Measurements from ENCODE around the gene MTA1.

Gene MTA1

DNA sequence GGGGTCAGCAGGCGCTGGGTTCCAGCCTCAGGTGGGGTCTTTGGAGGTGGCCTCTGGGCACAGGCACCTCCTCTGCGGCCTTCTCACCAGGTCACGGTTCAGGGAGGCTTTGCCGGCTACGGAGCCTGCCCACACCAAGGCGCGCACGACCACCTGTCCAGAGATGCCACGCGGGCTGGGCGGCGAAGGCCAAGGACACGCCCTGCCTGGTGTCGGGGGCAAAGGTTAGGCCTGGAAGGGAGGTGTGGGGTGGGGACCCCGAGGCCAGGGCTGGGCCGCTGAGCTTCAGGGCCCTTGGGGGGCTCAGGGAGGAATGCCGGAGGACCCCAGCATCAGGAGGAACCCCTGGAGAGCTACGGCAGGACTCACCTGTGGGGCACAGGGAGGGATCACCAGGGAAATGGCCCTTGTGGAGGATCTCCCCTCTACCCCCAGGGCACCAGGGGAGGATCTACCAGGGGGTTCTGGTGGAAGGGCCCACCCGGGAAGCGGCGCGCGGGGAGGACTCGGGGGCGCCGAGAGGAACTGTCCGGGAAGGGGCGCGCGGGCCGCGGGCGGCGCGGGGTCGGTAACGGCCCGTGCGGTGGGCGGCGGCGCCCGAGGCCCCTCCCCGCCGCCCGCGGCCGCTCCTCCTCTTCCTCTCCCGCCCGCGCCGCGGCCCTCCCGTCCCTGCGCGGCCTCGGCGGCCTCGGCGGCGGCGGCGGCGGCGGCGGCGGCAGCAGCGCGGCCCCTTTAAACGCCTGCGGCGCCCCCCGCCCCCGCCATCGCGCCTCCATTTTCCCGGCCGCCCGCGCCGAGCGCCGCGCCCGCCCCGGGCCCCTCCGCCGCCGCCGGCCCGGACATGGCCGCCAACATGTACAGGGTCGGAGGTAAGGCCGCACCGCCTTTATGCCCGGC lies at the start of gene MTA1:
TSS of gene MTA1 (plus strand) at position 633 of the 897 bp plus-strand sequence. CDS start at position 842, 209 bp downstream.
- peak; percentile 49 for DNase-seq

DNA sequence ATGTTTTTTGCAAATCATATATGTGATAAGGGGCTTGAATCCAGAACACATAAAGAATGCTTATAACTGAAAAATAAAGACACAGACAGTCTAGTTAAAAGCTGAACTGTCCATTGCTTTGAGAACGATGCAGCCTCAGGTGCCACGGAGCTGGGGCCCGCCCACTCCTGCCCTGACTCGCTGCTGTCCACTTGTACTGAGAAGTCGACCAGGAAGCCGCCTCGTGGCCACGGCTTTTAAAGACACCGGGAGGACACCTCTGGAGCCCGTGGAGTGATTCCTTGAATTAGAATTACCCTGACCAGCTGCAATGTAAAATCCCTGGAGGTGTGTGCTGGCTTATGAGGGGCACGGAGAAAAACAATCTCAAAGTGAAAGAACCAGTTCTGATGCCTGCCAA lies 45.2 kb upstream of the MTA1 start:
- no peak for DNase-seq

DNA sequence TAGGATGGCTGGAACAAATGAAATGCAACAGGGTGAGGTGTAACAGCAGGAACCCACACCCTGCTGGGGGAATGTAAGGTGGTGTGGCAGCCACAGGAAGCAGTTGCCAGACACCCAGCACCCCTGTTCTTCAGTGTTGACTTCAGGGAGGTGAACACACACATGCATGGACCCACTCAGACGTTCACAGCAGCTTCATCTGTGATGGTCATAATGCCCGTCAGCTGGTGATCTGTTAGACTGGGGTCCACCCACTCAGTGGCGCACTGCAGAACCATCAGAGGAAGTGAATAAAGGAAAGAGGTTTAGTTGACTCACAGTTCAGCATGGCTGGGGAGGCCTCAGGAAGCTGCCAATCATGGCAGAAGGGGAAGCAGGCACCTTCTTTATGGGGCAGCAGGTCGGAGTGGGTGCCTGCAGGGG lies 44.0 kb upstream of the MTA1 start:
- DNase-seq: no peak

DNA sequence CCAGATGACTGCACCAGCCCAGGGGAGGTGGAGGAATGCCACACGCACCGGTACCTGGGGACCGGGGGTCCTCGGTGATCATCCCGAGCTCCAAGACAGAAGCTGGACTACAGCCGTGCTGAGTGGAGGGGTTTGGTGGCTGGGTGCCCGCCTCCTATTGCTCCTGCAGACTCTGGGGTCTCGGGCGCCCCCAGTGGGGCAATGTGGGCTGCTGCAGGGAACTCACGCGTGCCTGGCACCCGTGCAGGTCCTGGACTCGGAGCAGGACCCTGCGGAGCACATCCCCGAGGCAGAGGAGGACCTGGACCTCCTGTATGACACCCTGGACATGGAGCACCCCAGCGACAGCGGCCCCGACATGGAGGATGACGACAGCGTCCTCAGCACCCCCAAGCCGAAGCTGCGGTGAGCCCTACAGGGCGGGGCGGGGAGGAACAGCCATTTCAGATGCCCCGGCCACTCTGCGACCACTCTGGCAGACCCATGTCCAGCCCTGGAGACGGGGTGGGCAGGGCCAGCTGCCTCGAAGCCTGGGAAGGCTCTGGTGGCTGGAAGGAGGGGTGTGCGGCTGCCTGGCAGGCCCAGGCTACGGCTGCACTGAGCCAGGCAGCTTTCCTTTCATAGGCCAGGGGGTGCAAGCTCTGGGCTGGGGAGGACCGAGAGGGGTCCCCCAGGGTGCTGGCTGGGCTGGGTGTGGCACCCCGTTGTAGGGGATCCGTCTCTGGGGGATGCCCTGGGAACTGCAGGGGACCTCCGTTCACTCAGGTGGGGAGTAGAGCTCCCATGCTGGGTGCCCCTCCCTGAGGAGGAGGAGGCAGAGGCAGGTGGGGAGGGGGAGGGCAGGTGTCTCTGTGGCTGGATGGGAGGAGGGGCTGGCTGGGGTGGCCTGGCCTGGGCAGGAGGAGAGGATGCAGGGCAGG lies 42.8 kb upstream of the MTA1 start:
- DNase-seq: no peak

DNA sequence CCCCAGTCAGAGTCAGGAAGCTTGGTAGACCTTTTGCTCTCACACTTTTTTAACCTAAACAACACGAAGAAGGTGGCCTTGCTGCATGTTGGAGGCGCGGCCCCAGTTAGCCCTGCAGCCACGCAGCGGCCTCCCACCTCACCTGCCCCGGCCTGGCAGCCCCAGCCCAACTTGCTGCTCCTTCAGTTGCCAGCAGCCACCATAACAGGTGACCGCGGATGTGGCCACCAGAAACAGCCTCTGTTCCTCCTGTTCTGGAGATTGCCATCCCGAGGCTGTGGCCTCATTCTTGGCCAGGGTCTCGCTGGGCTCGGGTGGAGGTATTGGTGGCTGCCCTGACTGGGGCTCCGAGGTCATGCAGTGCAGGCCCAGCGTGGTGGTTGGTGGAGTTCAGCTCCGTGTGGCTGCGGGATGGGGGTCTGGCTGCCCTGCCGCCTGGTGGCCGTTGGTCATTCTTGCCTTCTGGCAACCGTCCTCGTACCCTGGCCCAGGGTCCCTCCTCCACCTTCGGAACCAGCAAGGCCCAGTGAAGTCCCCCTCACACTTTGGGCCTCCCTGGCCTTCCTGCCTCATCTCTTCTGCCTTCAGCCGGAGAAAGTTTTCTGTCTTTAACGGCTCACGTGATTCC lies 42.0 kb upstream of the MTA1 start:
- no peak for DNase-seq

DNA sequence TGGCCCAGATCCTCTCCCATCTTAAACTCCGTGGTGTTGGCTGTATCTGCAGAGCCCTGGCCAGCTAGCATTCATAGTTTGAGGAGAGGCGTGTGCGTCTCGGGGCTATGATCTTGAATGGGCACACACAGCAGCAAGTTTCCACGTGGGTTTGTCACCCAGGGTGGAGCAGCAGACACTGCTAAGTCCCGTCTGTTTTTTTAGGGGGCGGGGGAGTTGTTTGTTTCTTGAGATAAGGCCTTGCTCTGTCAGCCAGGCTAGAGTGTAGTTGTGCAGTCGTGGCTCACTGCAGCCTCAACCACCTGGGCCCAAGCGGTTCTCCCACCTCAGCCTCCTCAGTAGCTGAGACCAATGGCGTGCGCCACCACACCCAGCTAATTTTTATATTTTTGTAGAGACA lies 41.4 kb upstream of the MTA1 start:
- no peak for DNase-seq

DNA sequence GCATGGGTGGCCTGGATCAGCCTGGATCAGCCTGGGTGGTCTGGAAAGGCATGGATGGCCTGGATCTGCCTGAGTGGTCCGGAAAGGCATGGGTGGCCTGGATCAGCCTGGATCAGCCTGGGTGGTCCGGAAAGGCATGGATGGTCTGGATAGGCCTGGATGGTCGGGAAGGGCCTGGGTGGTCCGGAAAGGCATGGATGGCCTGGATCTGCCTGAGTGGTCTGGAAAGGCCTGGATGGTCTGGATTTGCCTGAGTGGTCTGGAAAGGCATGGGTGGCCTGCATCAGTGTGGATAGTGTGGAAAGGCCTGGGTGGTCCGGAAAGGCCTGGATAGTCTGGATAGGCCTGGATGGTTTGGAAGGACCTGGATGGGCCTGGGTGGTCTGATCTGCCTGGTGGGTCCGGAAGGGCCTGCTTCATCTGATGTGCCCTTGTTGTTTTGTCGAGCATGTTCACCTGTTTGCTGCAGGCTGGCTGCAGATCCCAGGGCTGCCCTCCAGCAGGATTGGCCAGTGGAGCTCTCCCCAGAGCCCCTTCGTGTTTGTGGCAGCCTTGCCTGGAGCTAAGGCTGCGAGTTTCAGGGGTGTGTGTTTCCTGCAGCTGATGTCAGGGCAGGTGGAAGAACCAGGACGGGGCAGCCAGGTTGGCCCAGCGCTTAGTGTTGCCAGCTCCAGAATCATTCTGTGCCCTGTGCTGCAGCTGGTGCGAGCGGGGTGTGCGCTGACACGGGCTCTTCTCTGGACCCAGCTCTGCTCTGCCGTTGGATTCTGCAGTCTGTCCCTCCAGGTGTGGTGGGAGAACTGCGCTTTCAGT lies 40.5 kb upstream of the MTA1 start:
- DNase-seq: no peak

DNA sequence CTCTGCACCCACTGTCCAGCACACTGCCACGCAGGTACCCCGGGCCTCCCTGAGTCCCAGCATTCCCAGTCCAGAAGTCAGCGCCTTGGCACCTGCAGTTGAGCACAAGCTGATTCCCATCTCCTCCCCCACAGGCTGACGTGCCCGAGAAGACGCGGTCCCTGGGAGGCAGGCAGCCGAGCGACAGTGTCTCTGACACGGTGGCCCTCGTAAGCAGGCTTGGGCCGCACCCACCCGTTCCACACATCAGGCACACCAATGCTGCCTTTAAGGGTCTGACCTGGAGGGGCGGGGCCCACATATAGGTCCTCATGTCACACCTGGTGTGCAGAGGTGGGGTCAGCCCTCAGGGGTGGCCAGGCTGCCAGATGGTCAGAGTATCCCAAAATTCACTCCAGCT lies 39.7 kb upstream of the MTA1 start:
- DNase-seq: no peak

DNA sequence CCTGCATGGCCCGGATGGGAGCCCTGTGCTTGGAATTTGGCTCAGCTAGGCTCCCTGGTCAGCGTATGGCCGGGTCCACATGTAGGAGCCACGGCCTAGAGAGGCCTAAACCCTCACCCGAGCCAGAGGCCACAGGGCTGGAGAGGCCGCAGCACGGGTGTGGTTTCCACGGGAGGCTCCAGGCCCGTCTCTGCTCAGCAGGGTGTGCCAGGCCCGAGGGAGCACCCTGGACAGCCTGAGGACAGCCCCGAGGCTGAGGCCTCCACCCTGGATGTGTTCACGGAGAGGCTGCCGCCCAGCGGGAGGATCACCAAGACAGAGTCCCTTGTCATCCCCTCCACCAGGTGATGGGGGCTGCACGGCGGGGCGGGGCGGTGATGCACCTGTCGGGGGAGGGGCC lies 38.9 kb upstream of the MTA1 start:
- no peak for DNase-seq

DNA sequence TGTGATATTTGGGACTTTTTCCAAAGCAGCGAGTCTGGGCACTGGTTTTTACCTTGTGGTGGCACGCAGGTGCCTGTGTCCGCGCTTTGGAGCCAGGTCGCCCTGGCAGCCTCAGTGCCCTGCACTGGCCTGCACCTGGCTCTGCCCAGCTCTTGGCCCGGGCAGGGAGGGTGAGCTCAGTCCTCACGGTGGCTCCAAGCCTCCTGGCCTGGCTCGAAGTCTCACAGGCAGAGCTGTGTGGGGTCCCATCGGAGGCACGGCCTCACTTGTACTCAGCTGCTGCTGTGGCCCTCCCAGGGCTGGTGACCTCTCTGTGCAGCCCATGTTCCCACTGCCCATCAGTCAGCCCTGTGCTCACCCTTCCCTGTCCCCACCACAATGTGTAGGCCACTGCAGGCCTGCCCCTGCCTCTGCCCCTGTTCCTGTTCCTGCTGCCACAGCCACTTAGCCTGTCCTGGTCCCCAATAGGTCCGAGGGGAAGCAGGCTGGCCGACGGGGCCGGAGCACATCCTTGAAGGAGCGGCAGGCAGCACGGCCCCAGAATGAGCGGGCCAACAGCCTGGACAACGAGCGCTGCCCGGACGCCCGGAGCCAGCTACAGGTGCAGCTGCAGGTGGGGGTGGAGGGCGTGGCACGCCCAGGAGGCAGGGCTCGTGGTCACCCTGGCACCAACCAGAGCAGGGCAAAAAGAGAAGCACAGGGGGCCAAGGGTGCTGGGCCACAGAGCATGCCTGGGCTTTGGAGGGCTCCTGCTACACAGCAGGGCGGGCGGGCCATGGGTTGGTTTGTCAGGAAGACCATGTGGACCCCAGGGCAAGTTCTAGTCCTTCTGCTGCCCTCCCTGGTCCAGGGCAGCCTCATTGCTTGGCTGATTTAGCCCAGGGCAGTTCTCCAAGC lies 37.9 kb upstream of the MTA1 start:
- no peak for DNase-seq

DNA sequence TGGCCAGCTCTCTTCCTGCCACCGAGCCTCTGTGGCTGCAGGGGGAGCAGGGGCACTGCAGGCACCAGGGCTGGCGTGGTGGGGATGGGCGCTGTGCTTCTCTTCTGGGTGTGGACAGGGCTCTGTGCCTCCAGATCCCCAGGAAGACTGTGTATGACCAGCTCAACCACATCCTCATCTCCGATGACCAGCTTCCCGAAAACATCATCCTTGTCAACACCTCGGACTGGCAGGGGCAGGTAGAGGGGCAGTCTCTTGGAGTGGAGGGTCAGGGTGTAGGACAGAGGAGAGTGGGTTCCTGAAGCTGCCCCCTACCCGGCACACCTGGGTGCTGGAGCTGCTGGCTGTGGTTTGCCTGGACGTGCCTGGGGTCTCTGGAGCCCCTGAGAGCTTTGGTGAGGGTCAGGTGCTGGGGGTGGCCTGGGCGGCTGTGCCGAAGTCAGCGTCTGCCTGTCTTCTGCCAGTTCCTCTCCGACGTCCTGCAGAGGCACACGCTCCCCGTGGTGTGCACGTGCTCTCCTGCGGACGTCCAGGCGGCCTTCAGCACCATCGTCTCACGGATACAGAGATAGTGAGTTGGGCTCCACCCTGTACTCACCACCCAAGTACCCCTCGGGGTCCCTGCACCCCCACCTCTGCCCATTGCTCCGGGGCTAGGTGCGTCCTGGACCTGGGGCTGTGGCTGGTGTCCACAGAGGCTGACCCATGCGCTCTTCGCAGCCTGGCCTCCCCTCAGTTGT lies 37.1 kb upstream of the MTA1 start:
- no peak for DNase-seq

DNA sequence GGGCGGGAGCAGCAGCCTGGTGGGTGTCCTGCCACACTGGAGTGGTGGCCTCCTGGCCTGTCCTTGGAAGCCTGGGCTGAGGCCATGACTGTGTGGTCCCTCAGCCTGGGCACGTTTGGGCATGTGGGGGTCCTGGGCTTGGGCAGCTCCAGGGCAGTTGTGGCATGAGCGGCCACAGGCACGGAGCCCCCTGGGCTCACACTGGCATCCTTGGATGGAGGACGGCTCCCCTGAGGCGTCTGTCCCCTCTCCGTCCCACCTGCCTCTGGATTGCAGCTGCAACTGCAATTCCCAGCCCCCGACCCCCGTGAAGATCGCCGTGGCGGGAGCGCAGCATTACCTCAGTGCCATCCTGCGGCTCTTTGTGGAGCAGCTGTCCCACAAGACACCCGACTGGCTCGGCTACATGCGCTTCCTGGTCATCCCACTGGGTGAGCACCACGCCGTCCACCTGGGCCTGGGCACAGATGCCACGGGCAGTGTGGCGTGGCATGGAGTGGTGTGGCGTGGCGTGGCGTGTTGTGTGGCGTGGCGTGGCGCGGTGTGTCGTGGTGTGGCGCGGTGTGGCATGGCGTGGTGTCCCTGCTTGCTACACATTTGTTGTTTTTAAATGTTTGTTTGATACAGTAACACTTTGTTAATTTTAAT lies 36.4 kb upstream of the MTA1 start:
- no peak for DNase-seq

DNA sequence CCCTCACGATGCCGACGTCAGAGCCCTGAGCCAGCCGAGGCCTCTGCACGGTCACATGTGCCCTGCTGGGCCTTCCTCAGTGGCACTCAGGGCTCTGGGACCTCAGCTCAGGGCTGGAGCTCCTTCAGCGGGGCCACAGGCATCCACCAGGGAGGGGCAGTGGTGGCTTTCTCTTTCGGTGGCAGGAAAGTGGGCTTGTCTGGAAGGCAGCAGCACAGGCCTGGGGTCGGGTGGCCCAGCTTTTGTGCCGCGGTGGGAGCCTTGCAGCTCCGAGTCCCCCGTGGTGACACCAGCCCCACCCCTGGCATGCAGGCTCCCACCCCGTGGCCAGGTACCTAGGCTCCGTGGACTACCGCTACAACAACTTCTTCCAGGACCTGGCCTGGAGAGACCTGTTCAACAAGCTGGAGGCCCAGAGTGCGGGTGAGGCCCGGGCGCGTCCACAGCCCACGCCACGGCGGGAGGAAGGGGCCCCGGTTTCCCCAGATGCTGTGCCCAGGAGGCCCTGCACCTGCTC lies 35.5 kb upstream of the MTA1 start:
- DNase-seq: no peak

DNA sequence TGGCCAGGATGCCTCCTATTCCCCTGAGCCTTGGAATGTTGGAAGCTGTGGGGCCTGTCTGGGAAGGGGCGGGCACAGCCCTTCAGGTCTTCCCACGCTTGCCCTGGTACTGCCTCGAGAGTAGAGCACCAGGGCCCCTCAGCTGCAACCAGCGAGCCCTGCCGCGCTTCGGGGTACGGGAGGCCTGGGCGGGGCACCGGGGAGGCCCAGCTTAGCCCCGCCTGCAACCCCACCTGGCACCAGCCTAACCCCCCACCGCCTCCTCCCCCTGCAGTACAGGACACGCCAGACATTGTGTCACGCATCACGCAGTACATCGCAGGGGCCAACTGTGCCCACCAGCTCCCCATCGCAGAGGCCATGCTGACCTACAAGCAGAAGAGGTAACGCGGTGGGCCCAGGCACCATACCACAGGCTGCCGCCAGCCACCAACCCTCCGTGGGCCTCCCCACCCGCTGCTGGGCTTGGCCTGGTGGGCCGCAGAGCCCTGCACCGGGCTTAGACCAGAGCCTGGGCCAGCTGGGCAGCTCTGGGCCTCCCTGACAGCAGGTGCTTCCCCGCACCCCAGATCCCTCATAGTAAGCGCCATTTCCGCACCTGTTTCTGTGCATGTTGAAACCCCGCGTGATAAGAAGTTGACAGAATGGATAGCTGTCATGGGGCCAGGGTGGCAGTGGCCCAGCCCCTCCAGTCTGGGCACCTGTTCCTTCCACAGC lies 34.9 kb upstream of the MTA1 start:
- DNase-seq: no peak

DNA sequence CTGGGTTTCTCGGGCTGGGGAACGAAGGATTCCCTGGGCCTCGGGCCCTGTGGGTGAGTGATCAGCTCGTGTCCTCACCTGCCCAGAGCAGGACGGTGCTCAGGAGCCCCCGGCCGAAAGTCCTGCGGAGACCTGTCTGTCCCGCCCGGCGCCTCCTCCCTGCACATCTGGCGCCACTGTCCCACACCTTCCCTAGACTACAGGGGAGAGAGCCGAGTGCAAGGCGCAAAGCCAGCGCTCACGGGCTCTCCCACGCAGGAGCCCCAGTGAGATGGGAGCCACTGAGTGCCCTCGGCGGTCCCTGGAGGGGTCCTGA lies 34.3 kb upstream of the MTA1 start:
- DNase-seq: no peak

DNA sequence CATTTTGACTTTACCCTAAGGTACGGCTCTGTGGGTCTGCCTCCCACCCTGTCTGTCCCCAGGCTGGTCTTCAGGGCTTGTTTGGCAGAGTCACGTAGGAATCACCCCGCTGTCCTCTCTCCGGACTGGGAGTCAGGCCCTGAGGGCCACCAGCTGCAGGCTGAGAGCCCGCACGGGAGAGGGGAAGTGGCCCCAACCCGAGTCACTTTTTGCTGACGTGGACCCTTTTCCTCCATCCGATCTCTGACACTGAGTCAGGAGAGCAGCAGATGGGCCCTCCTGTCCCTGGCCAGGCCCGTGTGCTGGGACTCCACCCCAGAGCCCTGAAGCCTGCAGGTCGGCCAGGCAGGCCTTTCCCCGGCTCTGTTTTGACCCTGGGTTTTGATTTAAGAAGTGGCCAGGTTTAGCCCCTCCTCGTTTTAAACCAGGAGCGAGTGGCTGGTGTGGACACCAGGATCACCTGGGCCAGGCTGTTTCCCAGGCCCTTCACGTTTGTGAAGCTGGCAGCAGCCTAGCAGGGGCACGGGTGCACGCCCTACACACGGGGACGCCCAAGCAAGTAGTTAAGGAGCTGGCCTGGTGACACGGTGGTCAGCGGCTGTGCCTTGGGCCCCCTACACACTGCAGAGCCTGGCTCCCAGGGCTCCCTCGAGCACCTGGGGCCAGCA lies 33.8 kb upstream of the MTA1 start:
- DNase-seq: no peak

DNA sequence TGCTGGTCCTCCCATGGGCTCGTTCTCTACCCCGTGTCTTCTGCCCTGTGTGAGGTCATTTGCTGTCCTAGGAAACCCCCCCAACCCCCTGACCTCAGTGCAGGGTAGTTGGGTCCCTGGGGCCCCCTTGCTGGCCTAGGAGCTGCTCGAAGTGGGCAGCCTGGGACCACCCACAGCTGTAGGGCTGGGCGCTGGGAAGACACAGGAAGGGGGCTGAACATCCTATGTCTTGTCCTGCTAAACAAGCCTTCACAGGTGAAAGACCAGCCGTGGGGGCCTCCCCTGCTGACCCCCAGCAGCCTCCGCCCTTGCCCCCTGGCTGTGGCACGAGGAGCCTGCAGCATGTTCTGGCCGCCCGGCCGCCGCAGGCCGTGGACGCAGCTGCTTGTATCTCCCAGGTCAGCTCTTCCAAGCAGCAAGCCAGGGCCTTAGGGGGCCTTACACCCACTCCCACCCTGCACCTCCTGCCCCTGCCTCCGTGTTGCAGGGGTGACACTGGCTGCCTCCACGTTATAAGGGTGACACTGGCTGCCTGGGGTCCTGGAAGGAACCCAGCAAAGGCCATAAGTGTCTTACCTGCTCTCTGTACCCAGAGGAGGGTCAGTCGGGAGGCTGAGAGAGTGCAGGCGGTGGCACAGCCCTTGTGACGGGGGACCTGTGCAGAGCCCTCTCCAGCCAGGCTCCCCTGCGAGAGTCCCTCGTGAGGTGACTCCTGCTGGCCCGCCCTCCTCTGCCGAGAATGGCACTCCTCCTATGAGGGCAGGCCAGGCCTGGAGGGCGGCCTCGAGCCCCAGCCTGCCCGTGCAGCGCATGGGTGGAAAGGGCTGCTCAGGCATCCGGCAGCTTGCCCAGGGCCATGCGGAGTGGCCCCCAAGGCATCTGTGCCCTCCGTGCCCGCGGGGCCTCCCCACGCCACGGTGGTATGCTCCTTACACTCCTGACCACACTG lies 32.8 kb upstream of the MTA1 start:
- DNase-seq: no peak

DNA sequence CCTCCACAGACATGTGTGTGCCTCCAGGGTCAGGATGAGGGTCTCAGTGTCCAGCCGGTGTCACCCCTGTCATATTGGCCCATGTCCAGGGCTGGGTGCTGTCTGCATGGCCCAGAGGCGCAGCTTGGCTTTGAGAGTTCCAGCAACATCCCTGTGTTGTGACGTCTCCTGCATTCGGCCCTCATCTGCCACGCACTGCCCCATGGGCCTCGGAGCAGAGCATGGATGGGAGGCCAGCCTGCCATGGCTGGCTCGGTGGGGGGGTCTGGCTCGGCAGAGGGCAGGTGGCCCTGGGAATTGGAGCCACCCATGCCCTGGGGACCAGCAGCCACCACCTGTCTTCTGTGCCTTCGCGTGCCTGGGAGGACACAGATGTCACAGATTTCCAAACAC lies 32.1 kb upstream of the MTA1 start:
- no peak for DNase-seq

Data from EL (cell line).